Smooth muscle cell (in vitro differentiated cells): ENCODE results near the gene EPHA8. TPM values are rescaled to one million over a fixed set of nuclear protein-coding genes. Genes with fewer than 3 reads are reported as not detected.

ENCODE experiments used
- DNase-seq: peaks from one replicate; lab custom pipeline; 2025; ENCODE audit not compliant: unreplicated experiment; lab: John Stamatoyannopoulos, UW
- H2AFZ ChIP-seq: fragments of 200-600 bp; sonication (generic); 2 replicates; pipeline ENCODE4 v1.6.0; 2016; ENCODE audit warnings: antibody characterized with exemption, low read depth, mild to moderate bottlenecking
- H3F3A ChIP-seq: fragments of 200-600 bp; sonication (generic); 2 replicates; pipeline ENCODE4 v1.6.0; 2017; ENCODE audit warnings: antibody characterized with exemption, low read depth
- H3K27ac ChIP-seq: fragments of 200-600 bp; sonication (generic); 2 replicates; pipeline ENCODE4 v1.5.1; 2016; ENCODE audit warnings: low read depth, mild to moderate bottlenecking
- H3K27me3 ChIP-seq: fragments of 200-600 bp; sonication (generic); 2 replicates; pipeline ENCODE4 v1.6.1; 2016; ENCODE audit warnings: low read depth, mild to moderate bottlenecking
- H3K36me3 ChIP-seq: fragments of 200-600 bp; sonication (generic); 2 replicates; pipeline ENCODE4 v1.5.1; 2016; ENCODE audit warnings: low read depth
- H3K4me1 ChIP-seq: fragments of 200-600 bp; sonication (generic); 2 replicates; pipeline ENCODE4 v1.5.1; 2016; ENCODE audit warnings: low read depth
- H3K4me2 ChIP-seq: fragments of 200-600 bp; sonication (generic); 2 replicates; pipeline ENCODE4 v1.6.0; 2016; ENCODE audit warnings: mild to moderate bottlenecking
- H3K4me3 ChIP-seq: fragments of 200-600 bp; sonication (generic); 2 replicates; pipeline ENCODE4 v1.5.1; 2016; ENCODE audit warnings: mild to moderate bottlenecking
- H3K79me2 ChIP-seq: fragments of 200-600 bp; sonication (generic); 2 replicates; pipeline ENCODE4 v1.6.0; 2016; ENCODE audit warnings: low read depth, mild to moderate bottlenecking
- H3K9ac ChIP-seq: fragments of 200-600 bp; sonication (generic); 2 replicates; pipeline ENCODE4 v1.6.0; 2016; ENCODE audit warnings: low read depth
- H3K9me3 ChIP-seq: fragments of 200-600 bp; sonication (generic); replicated peaks from 2 replicates; pipeline ENCODE4 v1.5.1; 2016; ENCODE audit warnings: low read depth
- H4K20me1 ChIP-seq: fragments of 200-600 bp; sonication (generic); 2 replicates; pipeline ENCODE4 v1.6.0; 2016; ENCODE audit warnings: low read depth
- WGBS: methylation state at CpG from one replicate; pipeline ENCODE4 v1.1.7; 2016; ENCODE audit warnings: low lambda C conversion rate; 5-methylcytosine and 5-hydroxymethylcytosine counted together
- polyA plus RNA-seq: library from polyadenylated mRNA; unstranded; fragments of >200 nt; fragmentation: Nextera tagmentation; extraction: Ambion mirVana; gene quantifications from 2 replicates; pipeline ENCODE4 v1.2.1, GENCODE V29; 2016
- total RNA-seq: library from RNA; depleted of rRNA; stranded (reverse); fragments of >200 nt; gene quantifications from 2 replicates; pipeline ENCODE4 v1.2.3, GENCODE V29; 2014
- TF ChIP-seq, protein P1 (sequence below): fragments of 200-600 bp; sonication (generic); IDR thresholded peaks from 2 replicates; pipeline ENCODE4 v1.5.1; 2017; ENCODE audit warnings: borderline replicate concordance, mild to moderate bottlenecking, antibody characterized with exemption; ENCODE audit not compliant: insufficient read depth, poor library complexity, severe bottlenecking

Gene EPHA8
- total and polyA plus RNA-seq, 2 experiments from 2014 or later, result not detected

DNA sequence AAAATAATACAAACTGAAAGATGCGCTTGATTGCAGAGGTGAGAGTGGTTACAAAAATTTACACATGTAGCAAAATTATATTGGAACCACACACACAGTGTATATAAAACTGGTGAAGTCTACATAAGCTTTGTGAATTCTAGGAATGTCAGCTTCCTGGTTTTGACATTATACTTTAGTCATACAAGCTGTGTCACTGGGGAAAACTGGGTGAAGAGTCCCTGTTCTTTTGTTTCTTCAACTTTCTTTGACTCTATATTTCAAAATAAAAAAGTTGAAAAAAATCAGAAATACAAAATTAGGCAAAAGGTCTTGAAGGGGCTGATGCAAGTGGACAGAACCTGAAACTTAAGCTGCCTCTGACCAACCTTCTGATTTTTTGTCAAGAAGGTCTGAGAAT lies 83.1 kb downstream of the EPHA8 start:
- Histone ChIP-seq H3K79me2 (no peaks in the 10 kb centered on the region), H3K27me3 (peaks cover 9% of the 10 kb centered on the region), H3K4me2 (no peak overlapping the region), H4K20me1 (no peaks in the 10 kb centered on the region), H3K4me1 (no peaks in the 10 kb centered on the region), H3K4me3 (no peak overlapping the region), H3K9ac (no peak overlapping the region), H3K36me3 (no peaks in the 10 kb centered on the region), H3K9me3 (no peaks in the 10 kb centered on the region), H2AFZ (no peak overlapping the region), H3K27ac (no peak overlapping the region), H3F3A (no peaks in the 10 kb centered on the region)
- 3% methylated on average over 1 of the region's 1 CpG for WGBS
- TF ChIP-seq, protein P1, sequence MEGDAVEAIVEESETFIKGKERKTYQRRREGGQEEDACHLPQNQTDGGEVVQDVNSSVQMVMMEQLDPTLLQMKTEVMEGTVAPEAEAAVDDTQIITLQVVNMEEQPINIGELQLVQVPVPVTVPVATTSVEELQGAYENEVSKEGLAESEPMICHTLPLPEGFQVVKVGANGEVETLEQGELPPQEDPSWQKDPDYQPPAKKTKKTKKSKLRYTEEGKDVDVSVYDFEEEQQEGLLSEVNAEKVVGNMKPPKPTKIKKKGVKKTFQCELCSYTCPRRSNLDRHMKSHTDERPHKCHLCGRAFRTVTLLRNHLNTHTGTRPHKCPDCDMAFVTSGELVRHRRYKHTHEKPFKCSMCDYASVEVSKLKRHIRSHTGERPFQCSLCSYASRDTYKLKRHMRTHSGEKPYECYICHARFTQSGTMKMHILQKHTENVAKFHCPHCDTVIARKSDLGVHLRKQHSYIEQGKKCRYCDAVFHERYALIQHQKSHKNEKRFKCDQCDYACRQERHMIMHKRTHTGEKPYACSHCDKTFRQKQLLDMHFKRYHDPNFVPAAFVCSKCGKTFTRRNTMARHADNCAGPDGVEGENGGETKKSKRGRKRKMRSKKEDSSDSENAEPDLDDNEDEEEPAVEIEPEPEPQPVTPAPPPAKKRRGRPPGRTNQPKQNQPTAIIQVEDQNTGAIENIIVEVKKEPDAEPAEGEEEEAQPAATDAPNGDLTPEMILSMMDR, result no peak
- no peak for DNase-seq

DNA sequence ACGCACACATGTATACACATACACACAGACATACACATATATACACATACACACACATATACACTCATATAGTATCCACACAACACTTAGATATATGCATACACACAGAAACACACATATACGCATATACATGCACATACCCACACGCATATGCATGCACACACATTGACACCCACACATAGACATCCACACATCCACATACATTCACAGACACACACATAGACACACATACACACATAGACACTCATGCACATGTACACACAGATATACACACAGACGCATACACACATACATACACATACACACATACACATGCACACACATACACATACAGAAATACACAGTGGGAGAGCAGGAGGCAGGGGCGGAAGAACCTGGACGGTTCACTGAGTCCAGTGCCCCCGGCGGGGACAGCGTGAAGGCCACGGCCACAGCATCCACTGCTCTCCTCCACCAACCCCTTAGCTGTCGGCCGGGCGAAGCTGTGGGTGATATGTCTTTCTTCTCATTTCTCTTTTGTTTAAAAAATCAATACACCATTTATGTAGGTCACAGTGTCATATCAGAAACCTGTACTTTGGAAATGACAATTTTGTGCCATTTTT lies 86.9 kb downstream of the EPHA8 start:
- Histone ChIP-seq H3K9me3 (no peaks in the 10 kb centered on the region), H3K4me3 (no peak overlapping the region), H3K4me2 (no peak overlapping the region), H3F3A (no peaks in the 10 kb centered on the region), H3K27ac (no peak overlapping the region), H3K79me2 (no peaks in the 10 kb centered on the region), H3K9ac (no peak overlapping the region), H3K36me3 (no peaks in the 10 kb centered on the region), H4K20me1 (no peaks in the 10 kb centered on the region), H3K4me1 (no peaks in the 10 kb centered on the region), H3K27me3 (peaks cover 30% of the 10 kb centered on the region), H2AFZ (no peak overlapping the region)
- TF ChIP-seq, protein P1, result no peak
- no peak for DNase-seq
- 89% methylated on average over 13 of the region's 13 CpGs for WGBS

DNA sequence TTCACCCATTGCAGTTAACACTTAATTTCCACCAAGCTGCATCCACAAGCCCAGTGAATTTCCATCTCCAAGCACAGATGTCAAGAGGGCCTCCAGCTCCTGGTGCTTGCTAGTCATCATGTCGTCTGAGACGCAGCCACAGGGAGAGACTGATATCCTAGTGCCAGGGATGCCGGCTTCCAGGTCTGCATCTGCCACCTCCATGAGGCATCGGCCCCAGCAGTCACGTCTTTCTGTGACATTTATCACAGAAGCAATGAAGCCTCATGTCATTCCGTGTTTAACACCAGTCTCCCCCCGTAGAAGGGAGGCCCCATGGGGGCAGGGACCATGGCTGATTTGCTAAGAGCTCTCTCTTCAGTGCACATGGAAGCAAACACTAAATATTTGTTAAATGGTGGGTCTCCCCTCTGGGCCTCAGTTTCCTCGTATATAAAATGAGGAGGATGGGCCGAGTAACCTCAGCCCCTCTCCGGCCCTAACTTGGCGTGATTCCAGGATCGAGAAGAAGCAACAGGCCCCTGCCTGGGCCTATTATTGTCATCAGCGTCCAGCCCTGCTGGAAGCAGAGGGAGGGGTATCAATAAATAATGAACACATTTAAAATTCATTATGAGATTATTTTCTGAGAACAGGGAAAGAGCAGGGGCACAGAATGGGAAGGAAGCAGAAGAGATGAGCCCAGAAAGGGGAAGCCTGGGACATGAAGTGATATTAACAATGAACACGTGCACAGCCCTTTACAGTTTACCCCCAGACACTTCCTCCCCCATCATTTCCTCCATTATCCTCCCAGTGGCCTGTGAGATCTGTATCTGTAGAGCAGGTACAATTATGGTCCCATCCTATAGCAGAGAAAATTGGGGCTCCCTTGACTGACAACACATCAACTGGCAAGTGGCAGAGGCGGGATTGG lies 88.9 kb downstream of the EPHA8 start:
- no peak for DNase-seq
- Histone ChIP-seq H3K4me1 (no peaks in the 10 kb centered on the region), H4K20me1 (no peaks in the 10 kb centered on the region), H3K27me3 (peaks cover 48% of the 10 kb centered on the region), H3K4me2 (no peak overlapping the region), H3K36me3 (no peaks in the 10 kb centered on the region), H3K4me3 (no peak overlapping the region), H3F3A (no peaks in the 10 kb centered on the region), H3K27ac (no peak overlapping the region), H3K9me3 (no peaks in the 10 kb centered on the region), H2AFZ (no peak overlapping the region), H3K79me2 (no peaks in the 10 kb centered on the region), H3K9ac (no peak overlapping the region)
- TF ChIP-seq, protein P1, result no peak
- 82% methylated on average over 15 of the region's 15 CpGs for WGBS
